DOHH2 (cell line): ENCODE results near the gene KPNA1.

ENCODE experiments used
- H3F3A ChIP-seq: fragments of 200-600 bp; sonication (generic), shearing (Covaris generic); 2 replicates; pipeline ENCODE4 v1.6.0; 2016; ENCODE audit warnings: antibody characterized with exemption, mild to moderate bottlenecking; ENCODE audit not compliant: control insufficient read depth, insufficient read depth
- H3K27ac ChIP-seq: fragments of 200-600 bp; sonication (generic); 2 replicates; pipeline ENCODE4 v1.5.1; 2014; ENCODE audit warnings: low read depth, mild to moderate bottlenecking, low read length, moderate library complexity
- H3K27me3 ChIP-seq: fragments of 200-600 bp; sonication (generic); 2 replicates; pipeline ENCODE4 v1.6.1; 2014; ENCODE audit warnings: mild to moderate bottlenecking, low read length, mixed read lengths; ENCODE audit not compliant: control insufficient read depth
- H3K36me3 ChIP-seq: fragments of 200-600 bp; sonication (generic); 2 replicates; pipeline ENCODE4 v1.6.1; 2014; ENCODE audit warnings: mild to moderate bottlenecking, low read length, moderate library complexity, mixed read lengths; ENCODE audit not compliant: control insufficient read depth
- H3K4me1 ChIP-seq: fragments of 200-600 bp; sonication (generic); 2 replicates; pipeline ENCODE4 v1.6.1; 2014; ENCODE audit warnings: mild to moderate bottlenecking, low read length, mixed read lengths; ENCODE audit not compliant: control insufficient read depth
- H3K4me2 ChIP-seq: fragments of 200-600 bp; sonication (generic); 2 replicates; pipeline ENCODE4 v1.6.0; 2014; ENCODE audit warnings: mild to moderate bottlenecking, low read length, moderate library complexity
- H3K4me3 ChIP-seq: fragments of 200-600 bp; sonication (generic); 2 replicates; pipeline ENCODE4 v1.5.1; 2014; ENCODE audit warnings: mild to moderate bottlenecking, low read length, mixed read lengths
- H3K79me2 ChIP-seq: fragments of 200-600 bp; sonication (generic); 2 replicates; pipeline ENCODE4 v1.6.1; 2014; ENCODE audit warnings: mild to moderate bottlenecking, low read length, mixed read lengths; ENCODE audit not compliant: control insufficient read depth
- H3K9me2 ChIP-seq: fragments of 200-600 bp; sonication (generic); replicated peaks from 2 replicates; pipeline ENCODE4 v1.6.1; 2014; ENCODE audit warnings: mild to moderate bottlenecking, low read length, mixed read lengths; ENCODE audit not compliant: control insufficient read depth
- H3K9me3 ChIP-seq: fragments of 200-600 bp; sonication (generic); 2 replicates; pipeline ENCODE4 v1.6.1; 2014; ENCODE audit warnings: antibody characterized with exemption, low read length, mixed read lengths; ENCODE audit not compliant: control insufficient read depth, insufficient read depth
- H4K20me1 ChIP-seq: fragments of 200-600 bp; sonication (generic); 2 replicates; pipeline ENCODE4 v1.6.0; 2014; ENCODE audit warnings: low read depth, mild to moderate bottlenecking, antibody characterized with exemption, low read length, moderate library complexity; ENCODE audit not compliant: control insufficient read depth, insufficient read depth
- CTCF ChIP-seq: fragments of 200-600 bp; sonication (generic); IDR thresholded peaks from one replicate; pipeline ENCODE4 v1.5.1; 2014; ENCODE audit warnings: antibody characterized with exemption, mild to moderate bottlenecking, low read depth, low read length; ENCODE audit not compliant: poor library complexity, severe bottlenecking
- EZH2phosphoT487 ChIP-seq: fragments of 200-600 bp; sonication (generic); IDR thresholded peaks from 2 replicates; pipeline ENCODE4 v1.6.1; 2017; ENCODE audit warnings: borderline replicate concordance, mild to moderate bottlenecking, antibody characterized with exemption, low read length, moderate library complexity, mixed read lengths

The KPNA1 gene

GRCh38 chr3:122461806-122462205, 52.9 kb downstream of the KPNA1 start:
- Histone ChIP-seq H3K36me3 (peaks cover 79% of the 10 kb centered on the region), H3F3A (no peaks in the 10 kb centered on the region), H3K27me3 (no peaks in the 10 kb centered on the region), H3K4me2 (no peak overlapping the region), H3K4me1 (no peaks in the 10 kb centered on the region), H3K27ac (no peak overlapping the region), H4K20me1 (peaks cover 3% of the 10 kb centered on the region; the same call in 1 of the 2 replicates), H3K79me2 (no peaks in the 10 kb centered on the region), H3K4me3 (no peak overlapping the region), H3K9me3 (no peaks in the 10 kb centered on the region), H3K9me2 (no peaks in the 10 kb centered on the region)
- TF ChIP-seq CTCF: no peak

GRCh38 chr3:122458992-122459391, 55.7 kb downstream of the KPNA1 start:
- H3K9me3 ChIP-seq: no peaks in the 10 kb centered on the region
- H3K9me2 ChIP-seq: no peaks in the 10 kb centered on the region
- no peak overlapping the region for H3K27ac ChIP-seq
- H4K20me1 ChIP-seq: peaks cover 3% of the 10 kb centered on the region; the same call in 1 of the 2 replicates
- H3K27me3 ChIP-seq: no peaks in the 10 kb centered on the region
- H3K79me2 ChIP-seq: no peaks in the 10 kb centered on the region
- no peak overlapping the region for H3K4me3 ChIP-seq
- no peak overlapping the region for H3K4me2 ChIP-seq
- H3F3A ChIP-seq: no peaks in the 10 kb centered on the region
- peak; percentile 59 for TF ChIP-seq CTCF
- no peak for TF ChIP-seq EZH2phosphoT487
- no peaks in the 10 kb centered on the region for H3K4me1 ChIP-seq
- peaks cover 84% of the 10 kb centered on the region for H3K36me3 ChIP-seq

- H3K27me3 ChIP-seq: no peaks in the 10 kb centered on the region
- no peaks in the 10 kb centered on the region for H3K4me1 ChIP-seq
- H3F3A ChIP-seq: no peaks in the 10 kb centered on the region
- peaks cover 3% of the 10 kb centered on the region; the same call in 1 of the 2 replicates for H4K20me1 ChIP-seq
- H3K4me2 ChIP-seq: no peak overlapping the region
- H3K36me3 ChIP-seq: peaks cover 87% of the 10 kb centered on the region
- no peak overlapping the region for H3K4me3 ChIP-seq
- no peak overlapping the region for H3K27ac ChIP-seq
- TF ChIP-seq CTCF (no peak), EZH2phosphoT487 (no peak)
- no peaks in the 10 kb centered on the region for H3K9me3 ChIP-seq
- H3K79me2 ChIP-seq: no peaks in the 10 kb centered on the region
- no peaks in the 10 kb centered on the region for H3K9me2 ChIP-seq
Observed at GRCh38 chr3:122457706-122458105, 57.0 kb downstream of the KPNA1 start.

GRCh38 chr3:122456074-122456473, 58.7 kb downstream of the KPNA1 start:
- no peak overlapping the region for H3K27ac ChIP-seq
- no peak overlapping the region for H3K4me2 ChIP-seq
- no peaks in the 10 kb centered on the region for H3K4me1 ChIP-seq
- no peaks in the 10 kb centered on the region for H3K9me3 ChIP-seq
- H4K20me1 ChIP-seq: no peaks in the 10 kb centered on the region
- H3F3A ChIP-seq: no peaks in the 10 kb centered on the region
- no peaks in the 10 kb centered on the region for H3K79me2 ChIP-seq
- H3K36me3 ChIP-seq: peaks cover 83% of the 10 kb centered on the region
- H3K9me2 ChIP-seq: no peaks in the 10 kb centered on the region
- no peak overlapping the region for H3K4me3 ChIP-seq
- no peak for TF ChIP-seq EZH2phosphoT487
- TF ChIP-seq CTCF: no peak
- H3K27me3 ChIP-seq: no peaks in the 10 kb centered on the region
